Measurements from ENCODE around the gene PARP3. TPM values are rescaled to one million over a fixed set of nuclear protein-coding genes. Genes with fewer than 3 reads are reported as not detected.

PARP3 gene
- total and polyA plus RNA-seq, 2 donors from 2014 or later, result 28.5 to 30.1 TPM

DNA sequence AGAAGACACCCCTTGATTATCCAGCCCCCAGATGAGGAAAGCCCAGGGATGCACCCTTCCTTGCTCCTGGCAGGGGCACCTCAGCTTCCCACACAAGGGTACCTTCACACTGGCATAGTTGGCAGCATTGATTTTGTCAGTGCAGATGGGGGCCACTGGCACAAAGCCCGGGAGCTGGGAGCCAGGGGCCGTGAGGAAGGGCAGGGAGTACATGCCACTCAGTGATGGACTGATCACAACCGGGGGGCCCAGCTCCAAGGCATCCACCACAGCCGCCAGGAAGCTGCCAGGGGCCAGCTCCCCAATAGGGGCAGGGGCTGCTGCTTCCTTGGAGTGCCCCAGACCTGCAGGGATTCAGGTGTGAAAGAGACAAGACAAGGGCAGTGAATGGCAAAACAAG, 27.7 kb downstream of the PARP3 start:
- no peak for FAIRE-seq
- peaks cover 0 to 21% (median 4%) of the 10 kb centered on the region in 3 donors for H3K4me1 ChIP-seq (ENCODE audit: control insufficient read depth in 2 of 3, insufficient read depth in 2 of 3, low read depth in 1 of 3, low read length in 3 of 3)
- no peak for DNase-seq

DNA sequence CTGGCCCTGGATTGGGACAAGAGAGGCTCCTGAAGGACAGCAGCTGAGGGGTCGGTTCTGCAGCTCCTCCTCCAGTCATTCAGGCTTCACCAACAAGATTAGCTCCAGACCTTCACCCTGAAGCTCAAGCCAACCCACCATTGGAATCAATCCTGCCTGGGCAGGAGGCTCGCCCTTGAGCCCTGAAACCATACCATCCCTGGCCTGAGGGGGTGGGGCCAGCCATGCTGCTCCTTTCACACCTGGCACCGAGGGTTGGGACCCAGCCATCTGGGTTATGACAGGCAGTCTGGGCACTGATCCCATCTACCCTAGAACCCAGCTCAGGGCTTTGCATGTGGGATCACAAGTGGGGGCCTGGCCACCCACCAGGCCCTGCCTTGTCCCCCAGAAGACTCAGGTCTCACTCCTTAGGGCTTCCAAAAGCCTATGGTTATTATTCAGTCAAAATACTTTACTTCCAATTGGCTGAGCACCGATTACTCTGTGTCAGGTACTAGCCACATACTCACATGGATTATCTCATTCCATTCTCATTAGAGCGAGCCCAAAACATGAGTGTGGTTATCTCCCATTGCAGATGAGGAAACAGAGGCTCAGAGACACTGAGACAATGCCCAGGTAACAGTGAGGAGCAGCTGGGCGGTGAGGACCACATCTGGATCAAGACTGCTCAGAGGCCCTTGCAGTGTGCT, 28.6 kb downstream of the PARP3 start:
- Histone ChIP-seq H3K27ac (ENCODE audit: low read depth in 2 of 2, low read length in 2 of 2) (no peak overlapping the region), H3K9me3 (ENCODE audit: control insufficient read depth in 2 of 3, insufficient read depth in 1 of 3, low read length in 3 of 3) (no peaks in the 10 kb centered on the region), H3K4me3 (ENCODE audit: low read length in 3 of 3) (no peak overlapping the region), H3K36me3 (ENCODE audit: control insufficient read depth in 2 of 3, insufficient read depth in 3 of 3, low read length in 3 of 3) (peaks cover 0 to 5% (median 0%) of the 10 kb centered on the region in 3 donors), H3K27me3 (ENCODE audit: control insufficient read depth, insufficient read depth, low read length) (no peaks in the 10 kb centered on the region), H3K9ac (ENCODE audit: low read length in 3 of 3) (no peak overlapping the region), H3K4me1 (ENCODE audit: control insufficient read depth in 2 of 3, insufficient read depth in 2 of 3, low read depth in 1 of 3, low read length in 3 of 3) (peaks cover 3 to 25% (median 4%) of the 10 kb centered on the region in 3 donors)
- TF ChIP-seq, protein P1, sequence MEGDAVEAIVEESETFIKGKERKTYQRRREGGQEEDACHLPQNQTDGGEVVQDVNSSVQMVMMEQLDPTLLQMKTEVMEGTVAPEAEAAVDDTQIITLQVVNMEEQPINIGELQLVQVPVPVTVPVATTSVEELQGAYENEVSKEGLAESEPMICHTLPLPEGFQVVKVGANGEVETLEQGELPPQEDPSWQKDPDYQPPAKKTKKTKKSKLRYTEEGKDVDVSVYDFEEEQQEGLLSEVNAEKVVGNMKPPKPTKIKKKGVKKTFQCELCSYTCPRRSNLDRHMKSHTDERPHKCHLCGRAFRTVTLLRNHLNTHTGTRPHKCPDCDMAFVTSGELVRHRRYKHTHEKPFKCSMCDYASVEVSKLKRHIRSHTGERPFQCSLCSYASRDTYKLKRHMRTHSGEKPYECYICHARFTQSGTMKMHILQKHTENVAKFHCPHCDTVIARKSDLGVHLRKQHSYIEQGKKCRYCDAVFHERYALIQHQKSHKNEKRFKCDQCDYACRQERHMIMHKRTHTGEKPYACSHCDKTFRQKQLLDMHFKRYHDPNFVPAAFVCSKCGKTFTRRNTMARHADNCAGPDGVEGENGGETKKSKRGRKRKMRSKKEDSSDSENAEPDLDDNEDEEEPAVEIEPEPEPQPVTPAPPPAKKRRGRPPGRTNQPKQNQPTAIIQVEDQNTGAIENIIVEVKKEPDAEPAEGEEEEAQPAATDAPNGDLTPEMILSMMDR (IDR thresholded peaks at IDR 0.05; ENCODE audit: borderline replicate concordance, extremely low read depth, insufficient read depth), result no peak
- DNase-seq (no peak), FAIRE-seq (no peak)
- intact Hi-C loops (cut with DNase I), result no loop called here

More for the DNA sequence above, 27.7 kb downstream of the PARP3 start:
- no peak overlapping the region for H3K9ac ChIP-seq (ENCODE audit: low read length in 3 of 3)
- peaks cover 0 to 5% (median 0%) of the 10 kb centered on the region in 3 donors for H3K36me3 ChIP-seq (ENCODE audit: control insufficient read depth in 2 of 3, insufficient read depth in 3 of 3, low read length in 3 of 3)
- intact Hi-C loops (cut with DNase I), result no loop called here
- no peak overlapping the region for H3K27ac ChIP-seq (ENCODE audit: low read depth in 2 of 2, low read length in 2 of 2)
- H3K4me3 ChIP-seq (ENCODE audit: low read length in 3 of 3), result no peak overlapping the region
- no peaks in the 10 kb centered on the region for H3K9me3 ChIP-seq (ENCODE audit: control insufficient read depth in 2 of 3, insufficient read depth in 1 of 3, low read length in 3 of 3)
- H3K27me3 ChIP-seq (ENCODE audit: control insufficient read depth, insufficient read depth, low read length), result no peaks in the 10 kb centered on the region
- TF ChIP-seq, protein P1 (IDR thresholded peaks at IDR 0.05; ENCODE audit: borderline replicate concordance, extremely low read depth, insufficient read depth), result no peak

DNA sequence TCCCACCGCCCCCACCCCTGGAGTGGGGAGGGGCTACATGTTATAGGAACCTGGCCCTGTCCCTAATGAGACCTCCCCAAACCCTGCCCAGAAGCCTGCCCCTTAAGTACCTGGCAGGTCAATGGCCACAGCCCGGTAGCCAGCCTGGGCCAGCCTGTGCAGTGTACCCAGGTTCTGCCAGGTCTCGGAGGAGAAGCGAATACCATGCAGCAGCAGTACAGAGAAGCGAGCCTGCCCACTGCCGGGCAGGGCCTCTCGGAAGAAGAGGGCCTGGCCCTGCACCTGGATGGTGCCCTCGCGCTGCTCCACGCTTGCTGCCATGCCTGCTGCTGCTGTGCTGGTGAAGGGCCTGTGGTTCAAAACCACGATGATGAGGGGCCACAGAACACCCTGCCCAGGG, 29.2 kb downstream of the PARP3 start:
- H3K27me3 ChIP-seq (ENCODE audit: control insufficient read depth, insufficient read depth, low read length), result no peaks in the 10 kb centered on the region
- FAIRE-seq (no peak), DNase-seq (no peak)
- no peak overlapping the region for H3K4me3 ChIP-seq (ENCODE audit: low read length in 3 of 3)
- intact Hi-C loops (cut with DNase I), result no loop called here
- TF ChIP-seq, protein P1 (IDR thresholded peaks at IDR 0.05; ENCODE audit: borderline replicate concordance, extremely low read depth, insufficient read depth), result no peak
- H3K27ac ChIP-seq (ENCODE audit: low read depth in 2 of 2, low read length in 2 of 2), result no peak overlapping the region
- peaks cover 3 to 27% (median 4%) of the 10 kb centered on the region in 3 donors for H3K4me1 ChIP-seq (ENCODE audit: control insufficient read depth in 2 of 3, insufficient read depth in 2 of 3, low read depth in 1 of 3, low read length in 3 of 3)
- no peaks in the 10 kb centered on the region for H3K9me3 ChIP-seq (ENCODE audit: control insufficient read depth in 2 of 3, insufficient read depth in 1 of 3, low read length in 3 of 3)
- H3K9ac ChIP-seq (ENCODE audit: low read length in 3 of 3), result no peak overlapping the region
- H3K36me3 ChIP-seq (ENCODE audit: control insufficient read depth in 2 of 3, insufficient read depth in 3 of 3, low read length in 3 of 3), result peaks cover 0 to 5% (median 0%) of the 10 kb centered on the region in 3 donors
